ENCODE measurements around the gene HLA-DOA. TPM values are rescaled to one million over a fixed set of nuclear protein-coding genes. Genes with fewer than 3 reads are reported as not detected.
A peak's percentile ranks its signal among the peaks of the same experiment; 100 is the strongest.

HLA-DOA gene
- total RNA-seq, 3 donors from 2014 or later (not counting 1 experiment from before 2014, with no cell fraction given), result 1.2 to 4.3 (median 3.6) TPM

DNA sequence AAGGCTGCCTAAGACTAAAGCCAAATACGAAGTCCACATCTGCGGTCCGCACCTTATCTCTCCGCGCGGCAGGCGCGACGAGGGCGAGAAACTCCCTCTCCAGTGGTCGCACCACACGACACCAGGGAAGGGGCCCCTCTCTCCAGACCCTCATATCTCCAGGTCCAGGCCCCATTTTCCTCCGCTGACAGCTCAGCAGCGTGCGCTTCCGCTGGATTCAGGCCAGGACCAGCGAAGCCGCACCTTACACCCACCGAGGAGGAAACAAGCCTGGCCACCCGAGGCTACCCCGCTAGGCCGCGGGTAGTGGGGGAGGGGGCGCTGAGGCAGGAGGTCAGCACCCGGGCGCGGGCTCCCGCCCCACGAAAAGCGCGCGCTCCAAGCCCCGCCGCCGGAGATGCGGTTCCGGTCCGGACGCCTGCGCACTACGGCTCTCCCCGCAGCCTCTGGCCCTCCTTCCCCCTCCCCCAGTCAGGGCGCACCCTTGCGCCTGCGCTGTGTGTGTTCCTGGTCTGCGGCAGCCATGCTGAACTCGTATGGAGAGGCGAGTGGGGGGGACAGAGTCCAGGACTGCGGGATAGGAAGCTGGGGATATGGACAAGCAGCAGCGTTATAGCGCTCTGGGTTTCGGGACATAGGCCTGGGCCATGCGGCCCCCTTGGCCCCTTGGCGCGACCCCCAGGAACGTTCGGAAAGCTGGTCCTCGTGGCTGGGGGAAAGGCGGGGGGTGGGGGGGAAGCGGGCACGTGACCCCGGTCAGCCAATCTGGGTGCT lies 41.1 kb downstream of the HLA-DOA start, which contains the start of gene BRD2:
BRD2 (plus strand) TSS at position 502 of the 774 bp plus-strand sequence. CDS start 4,305 bp downstream, outside the sequence.
- Histone ChIP-seq H3K9me3 (ENCODE audit: control insufficient read depth, insufficient read depth, low read length) (no peaks in the 10 kb centered on the region), H3K27me3 (ENCODE audit: control insufficient read depth, insufficient read depth, low read length) (no peaks in the 10 kb centered on the region), H3K27ac (ENCODE audit: low read length) (peak within 1 kb of the TSS; percentile 92), H3K36me3 (ENCODE audit: control insufficient read depth, insufficient read depth, low read length) (peaks cover 7% of the 10 kb centered on the region), H3K4me3 (ENCODE audit: low read length) (peak within 1 kb of the TSS; percentile 78), H3K4me1 (ENCODE audit: control insufficient read depth, insufficient read depth, low read length) (peaks cover 27% of the 10 kb centered on the region)
- H3K4me1 Mint-ChIP-seq, result peaks cover 56 to 66% of the 10 kb centered on the region in 2 donors
- H3K4me3 Mint-ChIP-seq, result peak within 1 kb of the TSS; percentile 96
- DNase-seq, result peak; percentile 95 to 99
- H3K9me3 Mint-ChIP-seq, result no peaks in the 10 kb centered on the region
- H3K27ac Mint-ChIP-seq, result peak within 1 kb of the TSS; percentile 91 to 97
- peak; percentile 44 to 67 (median 52) for ATAC-seq
- peaks cover 4% of the 10 kb centered on the region for H3K36me3 Mint-ChIP-seq
- under 1% methylated on average over 62 of the region's 62 CpGs for WGBS (ENCODE audit: insufficient coverage)
- H3K27me3 Mint-ChIP-seq (ENCODE audit: low read depth in 2 of 2), result no peaks in the 10 kb centered on the region
- TF ChIP-seq CTCF (IDR thresholded peaks at IDR 0.05), result no peak
- intact Hi-C loops (cut with micrococcal nuclease), result loop anchor here (1.0 kb wide), 1 partner anchor 15 kb away; the partner anchor contains the start of gene HLA-DMA

- WGBS (ENCODE audit: insufficient coverage), result 3% methylated on average over 15 of the region's 16 CpGs
- Mint-ChIP-seq H3K4me3 (peak overlapping the region; percentile 96), H3K27me3 (ENCODE audit: low read depth in 2 of 2) (no peaks in the 10 kb centered on the region), H3K36me3 (no peaks in the 10 kb centered on the region), H3K9me3 (no peaks in the 10 kb centered on the region), H3K27ac (peak overlapping the region; percentile 91 to 97), H3K4me1 (peaks cover 47 to 57% of the 10 kb centered on the region in 2 donors)
- peak; percentile 51 for TF ChIP-seq CTCF (IDR thresholded peaks at IDR 0.05)
- Histone ChIP-seq H3K36me3 (ENCODE audit: control insufficient read depth, insufficient read depth, low read length) (no peaks in the 10 kb centered on the region), H3K4me3 (ENCODE audit: low read length) (peak overlapping the region; percentile 78), H3K27ac (ENCODE audit: low read length) (peak overlapping the region; percentile 92), H3K27me3 (ENCODE audit: control insufficient read depth, insufficient read depth, low read length) (no peaks in the 10 kb centered on the region), H3K4me1 (ENCODE audit: control insufficient read depth, insufficient read depth, low read length) (peaks cover 27% of the 10 kb centered on the region), H3K9me3 (ENCODE audit: control insufficient read depth, insufficient read depth, low read length) (no peaks in the 10 kb centered on the region)
- ATAC-seq (no peak), DNase-seq (peak in 1 of 2 donors; percentile 74)
- intact Hi-C loops (cut with micrococcal nuclease), result loop anchor here (1.0 kb wide), 2 partner anchors 14 to 26 kb away; partner anchors contain the start of genes HLA-DMA and HLA-DMB
These were observed 42.0 kb downstream of the HLA-DOA start for GRCh38 chr6:32967151-32968091.

- no peaks in the 10 kb centered on the region for H3K27me3 ChIP-seq (ENCODE audit: control insufficient read depth, insufficient read depth, low read length)
- no peak overlapping the region for H3K27ac ChIP-seq (ENCODE audit: low read length)
- Mint-ChIP-seq H3K27me3 (ENCODE audit: low read depth in 2 of 2) (no peaks in the 10 kb centered on the region), H3K9me3 (no peaks in the 10 kb centered on the region), H3K36me3 (no peaks in the 10 kb centered on the region), H3K4me3 (no peak overlapping the region), H3K4me1 (peaks cover 30 to 44% of the 10 kb centered on the region in 2 donors), H3K27ac (peak overlapping the region; percentile 91 to 97)
- H3K36me3 ChIP-seq (ENCODE audit: control insufficient read depth, insufficient read depth, low read length), result no peaks in the 10 kb centered on the region
- no peak overlapping the region for H3K4me3 ChIP-seq (ENCODE audit: low read length)
- ATAC-seq (no peak), DNase-seq (no peak)
- peaks cover 17% of the 10 kb centered on the region for H3K4me1 ChIP-seq (ENCODE audit: control insufficient read depth, insufficient read depth, low read length)
- intact Hi-C loops (cut with micrococcal nuclease), result no loop called here
- WGBS (ENCODE audit: insufficient coverage), result 97% methylated on average over 4 of the region's 5 CpGs
- no peak for TF ChIP-seq CTCF (IDR thresholded peaks at IDR 0.05)
- H3K9me3 ChIP-seq (ENCODE audit: control insufficient read depth, insufficient read depth, low read length), result no peaks in the 10 kb centered on the region
These were observed 44.6 kb downstream of the HLA-DOA start for GRCh38 chr6:32964776-32965175.
